PC-9 (cell line): ENCODE data around the gene BOD1. TPM values are rescaled to one million over a fixed set of nuclear protein-coding genes. Genes with fewer than 3 reads are reported as not detected.

Source experiments
- BruUV-seq: library from RNA; stranded (reverse); fragments of 400-500 nt; replicated peaks from 2 replicates; lab custom pipeline; 2021; lab: Mats Ljungman, UMichigan
- CTCF ChIA-PET: fragments of 300-600 bp; sonication (Branson Sonifier 250); formaldehyde crosslinking; loops from one replicate; lab custom pipeline; 2022; ENCODE audit warnings: antibody characterized with exemption; lab: Charles Lee
- POLR2A ChIA-PET: fragments of 300-600 bp; sonication (Branson Sonifier 250); formaldehyde crosslinking; loops from one replicate; lab custom pipeline; 2022; ENCODE audit warnings: antibody characterized with exemption; ENCODE audit not compliant: unreplicated experiment; lab: Charles Lee
- DNase-seq, 2 experiments: peaks; one replicate each; pipeline versions ENCODE4 v3.0.0 to v3.0.0-alpha.2; 2015 to 2022; ENCODE audit warnings: mixed read lengths in 1 of 2
- H2AFZ ChIP-seq: fragments of 200-600 bp; sonication (generic); 2 replicates; pipeline ENCODE4 v1.8.1; 2017; ENCODE audit warnings: antibody characterized with exemption
- H3F3A ChIP-seq: fragments of 200-600 bp; sonication (generic); 2 replicates; pipeline ENCODE4 v1.8.1; 2017; ENCODE audit warnings: antibody characterized with exemption, mild to moderate bottlenecking, low read depth; ENCODE audit not compliant: insufficient read depth
- H3K27ac ChIP-seq: fragments of 200-600 bp; sonication (generic); 2 replicates; pipeline ENCODE4 v1.6.1; 2016; ENCODE audit warnings: mixed run types
- H3K27me3 ChIP-seq: fragments of 200-600 bp; sonication (generic); 2 replicates; pipeline ENCODE4 v1.6.1; 2016; ENCODE audit warnings: low read depth, mixed run types; ENCODE audit not compliant: insufficient read depth
- H3K36me3 ChIP-seq: fragments of 200-600 bp; sonication (generic); 2 replicates; pipeline ENCODE4 v1.6.1; 2016; ENCODE audit warnings: low read depth, mixed run types
- H3K4me1 ChIP-seq: fragments of 200-600 bp; sonication (generic); replicated peaks from 2 replicates; pipeline ENCODE4 v1.6.1; 2016; ENCODE audit warnings: mixed run types; ENCODE audit not compliant: insufficient read depth
- H3K4me2 ChIP-seq: fragments of 200-600 bp; sonication (generic); 2 replicates; pipeline ENCODE4 v1.6.1; 2017; ENCODE audit warnings: mixed run types
- H3K4me3 ChIP-seq: fragments of 200-600 bp; sonication (generic); 2 replicates; pipeline ENCODE4 v1.6.1; 2016; ENCODE audit warnings: mixed run types
- H3K79me2 ChIP-seq: fragments of 200-600 bp; sonication (generic); 2 replicates; pipeline ENCODE4 v1.6.1; 2017; ENCODE audit warnings: low read depth, mixed run types
- H3K9me2 ChIP-seq: fragments of 200-600 bp; sonication (generic); 2 replicates; pipeline ENCODE4 v1.8.1; 2017; ENCODE audit warnings: mild to moderate bottlenecking; ENCODE audit not compliant: insufficient read depth
- H3K9me3 ChIP-seq: fragments of 200-600 bp; sonication (generic); 2 replicates; pipeline ENCODE4 v1.8.1; 2016; ENCODE audit warnings: low read depth; ENCODE audit not compliant: insufficient read depth
- H4K20me1 ChIP-seq: fragments of 200-600 bp; sonication (generic); 2 replicates; pipeline ENCODE4 v1.8.1; 2017; ENCODE audit not compliant: insufficient read depth
- CTCF ChIP-seq: fragments of 200-600 bp; sonication (generic); conservative IDR thresholded peaks from 2 replicates; pipeline ENCODE4 v1.6.1; 2017; ENCODE audit warnings: mixed run types, antibody characterized with exemption, mild to moderate bottlenecking, moderate library complexity
- EZH2 ChIP-seq: fragments of 200-600 bp; sonication (generic); IDR thresholded peaks from 2 replicates; pipeline ENCODE4 v1.8.0; 2017; ENCODE audit warnings: antibody characterized with exemption, low read depth
- intact Hi-C: fragments of 100-400 bp; cut with micrococcal nuclease; formaldehyde crosslinking; loops from one replicate; pipeline ENCODE4 v1.10.0; 2022; ENCODE audit not compliant: unreplicated experiment
- total RNA-seq: library from RNA; stranded (reverse); gene quantifications from 2 replicates; pipeline ENCODE4 v1.2.3, GENCODE V29; 2021

BOD1 gene
- total RNA-seq, 1 experiment from 2014 or later: 73.2 TPM

GRCh38 chr5:173645890-173646574 lies 29.6 kb upstream of the BOD1 start:
- Histone ChIP-seq H3K4me2 (no peak overlapping the region), H2AFZ (no peak overlapping the region), H3K79me2 (no peaks in the 10 kb centered on the region), H3K27ac (no peak overlapping the region), H3K4me1 (no peaks in the 10 kb centered on the region), H3K9me2 (no peaks in the 10 kb centered on the region), H4K20me1 (no peaks in the 10 kb centered on the region), H3K9me3 (no peaks in the 10 kb centered on the region), H3K36me3 (no peaks in the 10 kb centered on the region), H3K27me3 (no peaks in the 10 kb centered on the region), H3K4me3 (no peak overlapping the region), H3F3A (no peaks in the 10 kb centered on the region; the same call in 1 of the 2 replicates)
- DNase-seq: no peak
- TF ChIP-seq EZH2: no peak
- no peak for TF ChIP-seq CTCF
- ChIA-PET CTCF (interaction anchor here (0.6 kb wide), 3 partner anchors 30 to 441 kb away, joined by 5 to 9 read pairs (median 6); no protein-coding TSS in a partner anchor), POLR2A (interaction anchor here (0.6 kb wide), 2 partner anchors 148 to 875 kb away, joined by 3 to 4 read pairs; no protein-coding TSS in a partner anchor)
- intact Hi-C loops: no loop called here
- BruUV-seq: no TSS peak

- H3K27ac ChIP-seq: no peak overlapping the region
- H4K20me1 ChIP-seq: no peaks in the 10 kb centered on the region
- H3K36me3 ChIP-seq: no peaks in the 10 kb centered on the region
- H3K27me3 ChIP-seq: no peaks in the 10 kb centered on the region
- H3K4me2 ChIP-seq: no peak overlapping the region
- H2AFZ ChIP-seq: no peak overlapping the region
- TF ChIP-seq EZH2: no peak
- no peak for TF ChIP-seq CTCF
- ChIA-PET POLR2A (interaction anchor here (0.6 kb wide), 2 partner anchors 148 to 875 kb away, joined by 3 to 4 read pairs; no protein-coding TSS in a partner anchor), CTCF (interaction anchor here (0.5 to 0.6 kb wide), 2 partner anchors 78 to 316 kb away, joined by 5 to 9 read pairs; no protein-coding TSS in a partner anchor)
- H3K79me2 ChIP-seq: no peaks in the 10 kb centered on the region
- H3K4me1 ChIP-seq: no peaks in the 10 kb centered on the region
- H3K9me2 ChIP-seq: no peaks in the 10 kb centered on the region
- H3K9me3 ChIP-seq: no peaks in the 10 kb centered on the region
- no peaks in the 10 kb centered on the region; the same call in 1 of the 2 replicates for H3F3A ChIP-seq
- intact Hi-C loops: no loop called here
- no TSS peak for BruUV-seq
- peak in 1 of 2 experiments; percentile 24 for DNase-seq
- no peak overlapping the region for H3K4me3 ChIP-seq
Observed at GRCh38 chr5:173645437-173645807, 29.0 kb upstream of the BOD1 start.

- no peak overlapping the region for H3K4me2 ChIP-seq
- CTCF ChIA-PET: interaction anchor here (0.5 to 0.6 kb wide), 3 partner anchors 25 to 315 kb away, joined by 5 to 9 read pairs (median 8); no protein-coding TSS in a partner anchor
Observed at GRCh38 chr5:173644673-173645436, 28.4 kb upstream of the BOD1 start.

More at GRCh38 chr5:173644673-173645436, 28.4 kb upstream of the BOD1 start:
- H3K4me1 ChIP-seq: no peaks in the 10 kb centered on the region
- no peaks in the 10 kb centered on the region for H3K79me2 ChIP-seq
- H3K27ac ChIP-seq: no peak overlapping the region
- intact Hi-C loops: no loop called here
- no peaks in the 10 kb centered on the region for H3K36me3 ChIP-seq
- no peaks in the 10 kb centered on the region for H3K27me3 ChIP-seq
- POLR2A ChIA-PET: interaction anchor here (0.6 kb wide), 1 partner anchor 874 kb away, joined by 4 read pairs; no protein-coding TSS in a partner anchor
- H3K9me3 ChIP-seq: no peaks in the 10 kb centered on the region
- TF ChIP-seq CTCF (no peak), EZH2 (no peak)
- H3F3A ChIP-seq: no peaks in the 10 kb centered on the region; the same call in 1 of the 2 replicates
- no peaks in the 10 kb centered on the region for H4K20me1 ChIP-seq
- H3K9me2 ChIP-seq: no peaks in the 10 kb centered on the region
- H2AFZ ChIP-seq: no peak overlapping the region
- no TSS peak for BruUV-seq
- DNase-seq: no peak
- no peak overlapping the region for H3K4me3 ChIP-seq
